ENCODE data around the gene GDF7. TPM values are rescaled to one million over a fixed set of nuclear protein-coding genes. Genes with fewer than 3 reads are reported as not detected.

Gene GDF7
- total RNA-seq: under 0.01 and 0.10 TPM in 2 replicates

DNA sequence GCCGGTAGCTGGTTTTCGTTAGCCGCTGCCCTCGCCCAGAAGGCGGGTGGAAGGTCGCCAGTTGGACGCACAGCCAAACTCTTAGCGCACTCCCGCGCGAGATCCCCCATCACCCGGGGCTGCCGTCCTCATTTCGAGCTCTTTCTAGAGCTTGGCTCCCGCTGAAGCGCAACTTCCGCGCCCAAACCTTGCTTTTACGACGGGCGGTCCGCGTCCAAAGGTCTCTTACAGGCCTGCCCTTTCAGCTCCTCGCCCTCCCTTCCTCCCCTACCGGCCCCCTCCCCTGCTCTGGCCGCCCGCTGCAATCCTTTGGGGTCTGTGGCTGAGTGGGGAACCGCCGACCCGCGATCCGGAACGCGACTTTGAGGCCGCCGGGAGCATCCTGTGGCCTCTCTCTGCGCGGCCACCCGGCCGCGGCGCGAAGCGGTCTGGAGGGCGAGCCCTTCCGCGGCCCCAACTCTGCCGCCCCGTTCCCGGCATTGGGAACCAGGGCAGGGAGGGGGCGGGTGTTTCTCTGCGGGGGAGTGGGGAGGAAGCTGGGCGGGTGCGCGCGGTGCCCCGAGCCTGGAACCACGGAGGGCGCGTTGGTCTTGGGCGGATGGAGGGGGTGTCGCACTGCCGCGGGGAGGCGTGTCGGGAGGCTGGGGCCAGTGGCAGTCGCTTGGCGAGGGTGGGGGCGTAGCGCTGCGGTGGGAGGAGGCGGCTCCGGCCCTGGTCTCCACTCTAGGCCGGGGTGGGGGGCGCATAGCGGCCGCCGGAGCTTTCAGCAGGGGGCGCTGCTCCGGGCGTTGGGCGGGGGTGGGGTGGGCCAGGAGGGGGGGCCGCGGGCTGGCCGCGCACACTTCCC is at the start of gene GDF7:
Gene GDF7, plus strand, starts transcription at position 841 of the 847 bp plus-strand sequence. CDS start 96 bp downstream, outside the sequence.

DNA sequence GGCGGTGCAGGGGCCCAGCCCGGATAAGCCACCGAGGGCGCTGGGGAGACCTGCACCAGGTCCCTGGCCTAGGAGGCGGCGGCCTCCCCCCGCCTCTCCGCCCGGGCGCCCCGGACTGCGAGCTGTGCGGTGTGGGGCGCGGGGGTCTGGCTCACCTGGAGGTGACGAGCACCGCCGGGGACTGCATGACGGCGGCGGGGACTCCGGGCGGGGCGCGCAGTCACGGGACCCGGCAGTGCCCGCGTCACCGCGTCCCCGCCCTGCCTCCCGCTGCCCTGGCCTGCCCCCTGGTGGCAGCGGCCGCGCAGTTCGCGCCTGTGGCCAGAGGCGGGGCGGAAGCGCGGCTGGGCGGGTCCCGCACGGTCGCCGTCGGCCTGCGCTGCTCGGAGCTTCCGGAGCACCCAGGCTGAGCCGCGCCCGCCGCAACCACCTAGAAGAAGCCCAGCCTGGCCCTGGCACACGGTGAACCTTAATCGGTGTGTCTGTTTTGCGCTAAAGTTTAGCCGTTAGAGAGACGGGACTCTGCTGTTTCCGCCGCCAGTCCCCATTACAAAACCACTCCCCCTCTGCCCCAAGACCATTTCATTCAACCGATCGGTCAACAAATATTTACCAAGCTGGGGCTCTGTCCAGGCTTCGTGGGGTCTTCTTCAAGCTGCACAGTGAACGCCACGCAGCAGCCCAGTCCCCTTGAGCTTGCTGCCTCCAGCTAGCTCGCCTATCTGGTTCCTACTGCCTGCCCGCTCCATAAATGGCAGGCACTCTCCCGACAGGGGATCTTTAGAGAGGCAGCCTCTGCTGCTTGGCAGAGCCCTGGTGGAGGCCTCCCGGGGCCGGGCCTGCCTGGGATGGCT is 15.8 kb upstream of the GDF7 start, which contains the start of gene HS1BP3:
Gene HS1BP3, minus strand, starts transcription at position 222 of the 854 bp plus-strand sequence. Its CDS starts 35 bp downstream, at position 187.

Other genes starting within 250 kb of the GDF7 start
- 246 and 257 TPM in 2 replicates for gene RHOB, start 220.1 kb upstream of the GDF7 start, total RNA-seq
- gene HS1BP3, start 16.0 kb upstream of the GDF7 start, total RNA-seq: 35.8 and 40.2 TPM in 2 replicates
- gene LDAH, start 156.0 kb downstream of the GDF7 start, total RNA-seq: 16.4 and 21.3 TPM in 2 replicates